Ovary (tissue), 9 donors: Measurements from ENCODE around the gene ERCC6L2. TPM values are rescaled to one million over a fixed set of nuclear protein-coding genes. Genes with fewer than 3 reads are reported as not detected.

Experiments used
- DNase-seq, 5 donors: peaks; one replicate each; pipeline ENCODE4 v3.0.0-alpha.2; 2019 to 2020
- H3K27ac ChIP-seq, 2 donors: fragments of 200-600 bp; one replicate each; pipeline versions ENCODE4 v1.5.1 to v1.8.0; 2019 to 2022
- H3K27me3 ChIP-seq: fragments of 200-600 bp; one replicate; pipeline ENCODE4 v1.8.0; 2022
- H3K36me3 ChIP-seq: fragments of 200-600 bp; sonication (generic); one replicate; pipeline ENCODE4 v1.5.1; 2019
- H3K4me1 ChIP-seq: one replicate; pipeline ENCODE4 v1.8.1; 2013; ENCODE audit warnings: mild to moderate bottlenecking, moderate library complexity; ENCODE audit not compliant: insufficient read depth
- H3K4me3 ChIP-seq: fragments of 200-600 bp; sonication (generic); one replicate; pipeline ENCODE4 v1.5.1; 2017
- H3K9me3 ChIP-seq, 2 donors: fragments of 200-600 bp in 1 of 2; sonication (generic) in 1 of 2; one replicate each; pipeline versions ENCODE4 v1.5.1 to v1.8.1; 2013 to 2019; ENCODE audit warnings: mild to moderate bottlenecking in 1 of 2, moderate library complexity in 1 of 2
- EP300 ChIP-seq: sonication (generic); formaldehyde crosslinking; IDR thresholded peaks from one replicate; pipeline ENCODE4 v1.6.1; 2017; ENCODE audit warnings: antibody characterized with exemption
- POLR2A ChIP-seq: fragments of 450-650 bp; IDR thresholded peaks from one replicate; pipeline ENCODE4 v1.6.1; 2017; ENCODE audit warnings: antibody characterized with exemption, mild to moderate bottlenecking, moderate library complexity
- WGBS, 3 donors: extraction: QIAGEN DNeasy Blood & Tissue Kit in 1 of 3; methylation state at CpG; one replicate each; pipeline versions ENCODE4 v1.1.5 to v1.1.7; 2013 to 2017; 5-methylcytosine and 5-hydroxymethylcytosine counted together
- intact Hi-C, 4 donors: fragments of 100-400 bp; cut with DNase I; formaldehyde crosslinking; loops; one replicate each; pipeline versions ENCODE4 v1.11.0 to v1.15.1; 2022 to 2023
- polyA plus RNA-seq, 2 donors: library from polyadenylated mRNA; stranded (reverse); fragments of 200-250 nt in 1 of 2; fragments of 350-450 nt in 1 of 2; fragmentation: Illumina TruSeq in 1 of 2; extraction: RNeasy Lipid Tissue Mini Kit (QIAGEN cat#74804) in 1 of 2; gene quantifications; one replicate each; pipeline ENCODE4 v1.2.3, GENCODE V29; 2013 to 2014
- total RNA-seq, 7 donors: library from RNA; depleted of rRNA in 2 of 7; stranded (reverse); fragments of >200 nt in 2 of 7; fragmentation: NEBNext Ultra II Directional in 3 of 7; extraction: Animal tissue kit (Norgen Biotek cat#: 25700) in 3 of 7; gene quantifications; one replicate each; pipeline versions ENCODE4 v1.1.0 to v1.2.4, GENCODE V29; 2016 to 2023
- TF ChIP-seq, protein P1 (sequence below), 3 donors: fragments of 450-650 bp in 2 of 3; fragments of 200-600 bp in 1 of 3; IDR thresholded peaks; one replicate each; pipeline versions ENCODE4 v1.5.1 to v1.8.0; 2016 to 2022; ENCODE audit warnings: antibody characterized with exemption in 3 of 3, mild to moderate bottlenecking in 1 of 3
- donor health status: DM: no; HTN: no; CAD: no; lungs with moderate emphysema.
- donor health status: DM: no; HTN: no; CAD: no.
- donor health status: Bipolar disorder and iron deficiency.
- donor health status: DM: yes; HTN: yes; CAD: no.
- donor health status: DM: no; HTN: no; CAD: no.
- donor health status: DM: yes; HTN: yes; CAD: no.

The ERCC6L2 gene
- total and polyA plus RNA-seq, 9 donors, result 16.7 to 78.3 (median 57.2) TPM

DNA sequence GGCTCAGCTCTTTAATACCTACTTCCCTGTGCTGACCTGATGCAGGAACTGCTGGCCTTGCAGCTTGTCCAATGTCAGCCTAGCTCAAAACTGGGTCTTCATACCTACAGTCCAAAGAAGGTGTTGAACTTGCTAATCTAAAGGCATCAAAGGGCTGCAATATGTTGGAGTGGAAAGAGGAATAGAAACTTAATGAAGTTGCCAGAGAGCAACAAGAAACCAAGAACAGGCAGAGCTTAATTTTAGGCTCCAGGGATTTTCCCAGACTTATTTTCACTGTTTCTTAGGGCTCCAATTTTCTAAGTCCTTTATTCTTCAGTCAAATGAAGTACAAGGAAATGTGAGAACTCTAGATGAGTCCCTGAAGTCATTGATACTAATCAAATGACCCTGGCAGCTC lies 17.6 kb upstream of the ERCC6L2 start:
- TF ChIP-seq POLR2A (no peak), EP300 (no peak)
- TF ChIP-seq, protein P1, sequence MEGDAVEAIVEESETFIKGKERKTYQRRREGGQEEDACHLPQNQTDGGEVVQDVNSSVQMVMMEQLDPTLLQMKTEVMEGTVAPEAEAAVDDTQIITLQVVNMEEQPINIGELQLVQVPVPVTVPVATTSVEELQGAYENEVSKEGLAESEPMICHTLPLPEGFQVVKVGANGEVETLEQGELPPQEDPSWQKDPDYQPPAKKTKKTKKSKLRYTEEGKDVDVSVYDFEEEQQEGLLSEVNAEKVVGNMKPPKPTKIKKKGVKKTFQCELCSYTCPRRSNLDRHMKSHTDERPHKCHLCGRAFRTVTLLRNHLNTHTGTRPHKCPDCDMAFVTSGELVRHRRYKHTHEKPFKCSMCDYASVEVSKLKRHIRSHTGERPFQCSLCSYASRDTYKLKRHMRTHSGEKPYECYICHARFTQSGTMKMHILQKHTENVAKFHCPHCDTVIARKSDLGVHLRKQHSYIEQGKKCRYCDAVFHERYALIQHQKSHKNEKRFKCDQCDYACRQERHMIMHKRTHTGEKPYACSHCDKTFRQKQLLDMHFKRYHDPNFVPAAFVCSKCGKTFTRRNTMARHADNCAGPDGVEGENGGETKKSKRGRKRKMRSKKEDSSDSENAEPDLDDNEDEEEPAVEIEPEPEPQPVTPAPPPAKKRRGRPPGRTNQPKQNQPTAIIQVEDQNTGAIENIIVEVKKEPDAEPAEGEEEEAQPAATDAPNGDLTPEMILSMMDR (IDR thresholded peaks at IDR 0.05), result no peak
- DNase-seq, result no peak
- intact Hi-C loops, result no loop called here

DNA sequence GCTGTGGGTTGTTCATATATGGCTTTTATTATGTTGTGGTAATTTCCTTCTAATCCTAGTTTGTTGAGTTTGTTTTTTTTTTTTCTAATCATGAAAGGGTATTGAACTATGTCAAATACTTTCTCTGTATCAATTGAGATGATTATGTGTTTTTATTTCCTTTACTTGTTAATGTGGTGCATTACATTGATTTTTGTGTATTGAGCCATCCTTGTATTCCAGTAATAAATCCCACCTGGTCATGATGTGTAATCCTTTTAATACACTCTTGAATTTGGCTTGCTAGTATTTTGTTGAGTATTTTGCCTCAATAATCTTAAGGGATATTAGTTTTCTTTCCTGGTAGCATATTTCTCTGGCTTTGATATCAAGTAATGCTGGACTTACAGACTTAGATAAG lies 13.1 kb upstream of the ERCC6L2 start:
- H3K27me3 ChIP-seq, result no peaks in the 10 kb centered on the region
- H3K27ac ChIP-seq, result no peak overlapping the region
- intact Hi-C loops, result no loop called here
- no peak for DNase-seq
- H3K36me3 ChIP-seq, result no peaks in the 10 kb centered on the region
- H3K4me3 ChIP-seq, result no peak overlapping the region
- H3K9me3 ChIP-seq, result no peaks in the 10 kb centered on the region
- TF ChIP-seq EP300 (no peak), POLR2A (no peak)
- TF ChIP-seq, protein P1 (IDR thresholded peaks at IDR 0.05), result no peak
- peaks cover 2% of the 10 kb centered on the region for H3K4me1 ChIP-seq

More for the DNA sequence above, 17.6 kb upstream of the ERCC6L2 start:
- no peak overlapping the region for H3K27ac ChIP-seq
- H3K4me1 ChIP-seq, result peaks cover 5% of the 10 kb centered on the region
- H3K9me3 ChIP-seq, result no peaks in the 10 kb centered on the region
- no peak overlapping the region for H3K4me3 ChIP-seq
- H3K36me3 ChIP-seq, result no peaks in the 10 kb centered on the region
- no peaks in the 10 kb centered on the region for H3K27me3 ChIP-seq

DNA sequence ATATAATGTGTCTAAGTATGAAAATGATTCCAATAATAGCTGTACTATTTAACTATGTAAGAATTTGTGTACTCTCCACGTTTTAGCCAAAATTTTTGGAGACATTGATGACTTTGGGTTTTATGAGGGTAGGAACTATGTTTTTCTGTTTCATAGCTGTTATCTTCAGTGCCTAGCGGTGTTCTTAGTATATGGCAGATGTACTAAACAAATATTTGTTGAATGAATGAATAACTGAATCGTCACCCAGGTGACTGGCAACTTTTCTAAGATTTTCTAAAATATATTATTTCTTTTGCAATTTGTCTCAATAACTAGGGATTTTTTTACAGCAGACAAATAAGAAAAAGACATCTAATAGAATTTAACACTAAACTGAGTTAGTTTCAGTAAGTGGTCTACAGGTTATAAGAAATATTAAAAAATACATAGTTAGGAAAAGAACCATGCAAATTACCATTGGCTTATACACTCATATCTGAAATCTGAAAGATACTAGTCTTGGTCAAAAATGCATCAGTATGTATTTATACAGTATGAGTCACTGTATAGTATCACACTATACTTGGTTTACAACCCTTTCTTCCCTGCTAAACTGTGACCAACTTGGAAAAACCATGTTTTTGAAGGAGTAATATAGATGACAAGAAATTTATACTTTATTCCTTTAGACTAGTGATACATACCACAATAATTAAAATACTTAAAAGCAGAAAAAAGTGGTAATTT lies 10.5 kb upstream of the ERCC6L2 start:
- TF ChIP-seq, protein P1 (IDR thresholded peaks at IDR 0.05), result no peak
- no peak for TF ChIP-seq EP300
- no peak for TF ChIP-seq POLR2A
- 97 to 98% (median 97%) methylated on average over 3 of the region's 3 CpGs for WGBS, 3 donors
- no peak for DNase-seq
- intact Hi-C loops, result no loop called here
- Histone ChIP-seq H3K36me3 (no peaks in the 10 kb centered on the region), H3K4me1 (no peaks in the 10 kb centered on the region), H3K27me3 (no peaks in the 10 kb centered on the region), H3K9me3 (no peaks in the 10 kb centered on the region), H3K4me3 (no peak overlapping the region), H3K27ac (no peak overlapping the region)

DNA sequence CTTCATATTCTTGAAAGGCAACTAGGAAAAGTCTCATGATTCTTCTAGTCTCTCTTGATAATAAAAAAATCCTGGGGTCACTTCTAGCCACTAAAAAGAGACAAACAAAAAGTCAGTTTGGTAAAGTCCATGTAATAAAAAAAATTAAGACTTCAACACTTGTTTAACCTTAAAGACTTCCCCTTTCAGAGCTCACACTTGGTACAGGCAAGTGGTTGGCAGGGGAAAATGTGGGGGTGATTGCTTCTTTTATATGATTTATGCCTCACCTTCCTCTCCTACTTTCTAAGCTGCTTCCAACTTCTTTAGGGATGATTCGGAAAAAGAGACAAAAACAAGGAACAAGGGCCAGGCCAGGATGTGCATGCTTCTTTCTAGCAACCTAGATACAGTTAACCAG lies 5.1 kb upstream of the ERCC6L2 start:
- peaks cover 6% of the 10 kb centered on the region for H3K4me1 ChIP-seq
- no peaks in the 10 kb centered on the region for H3K9me3 ChIP-seq
- no peak for DNase-seq
- TF ChIP-seq EP300, result no peak
- TF ChIP-seq, protein P1 (IDR thresholded peaks at IDR 0.05), result no peak
- TF ChIP-seq POLR2A, result no peak
- H3K4me3 ChIP-seq, result no peak overlapping the region
- H3K27ac ChIP-seq, result no peak overlapping the region
- no peaks in the 10 kb centered on the region for H3K36me3 ChIP-seq
- H3K27me3 ChIP-seq, result no peaks in the 10 kb centered on the region
- intact Hi-C loops, result loop anchor here in 2 of 4 donors (10.0 kb wide), 3 partner anchors 96 to 366 kb away; no protein-coding TSS in a partner anchor
- WGBS, 3 donors, result 90 to 94% (median 93%) methylated on average over 1 of the region's 1 CpG
